Activated CD4-positive, alpha-beta memory T cell treated with anti-CD3 and anti-CD28 coated beads for 36 hours (primary cell): Measurements from ENCODE around the gene DPH3. TPM values are rescaled to one million over a fixed set of nuclear protein-coding genes. Genes with fewer than 3 reads are reported as not detected.

ENCODE experiments used
- CTCF ChIA-PET: fragments of 350-600 bp; sonication (Branson Sonifier 250); formaldehyde crosslinking; loops from one replicate; lab custom pipeline; 2021; ENCODE audit warnings: antibody characterized with exemption, inconsistent platforms; lab: Charles Lee
- POLR2A ChIA-PET: fragments of 350-600 bp; sonication (Branson Sonifier 250); formaldehyde crosslinking; loops from one replicate; lab custom pipeline; 2021; ENCODE audit warnings: antibody characterized with exemption; lab: Charles Lee
- DNase-seq: peaks from one replicate; pipeline ENCODE4 v3.0.0-alpha.2; 2020
- H3K27ac Mint-ChIP-seq: one replicate; pipeline ENCODE4 v1.8.0; 2021; ENCODE audit warnings: mixed read lengths
- H3K27me3 Mint-ChIP-seq: one replicate; pipeline ENCODE4 v1.8.0; 2021; ENCODE audit warnings: mixed read lengths
- H3K36me3 Mint-ChIP-seq: one replicate; pipeline ENCODE4 v1.8.0; 2021; ENCODE audit warnings: mixed read lengths
- H3K4me1 Mint-ChIP-seq: one replicate; pipeline ENCODE4 v1.8.0; 2021; ENCODE audit warnings: low read depth, mixed read lengths
- H3K4me3 Mint-ChIP-seq: one replicate; pipeline ENCODE4 v1.8.0; 2021; ENCODE audit warnings: mild to moderate bottlenecking, mixed read lengths
- H3K9me3 Mint-ChIP-seq: one replicate; pipeline ENCODE4 v1.8.0; 2021; ENCODE audit warnings: mixed read lengths
- intact Hi-C: fragments of 100-400 bp; cut with micrococcal nuclease; formaldehyde crosslinking; loops from one replicate; pipeline ENCODE4 v1.15.1; 2023
- total RNA-seq, 2 experiments: library from RNA; stranded (reverse); gene quantifications; one replicate each; pipeline ENCODE4 v1.2.3, GENCODE V29; 2021

The DPH3 gene
- total RNA-seq, 2 experiments from 2014 or later, result 23.4 TPM

- peaks cover 2% of the 10 kb centered on the region for H3K27me3 Mint-ChIP-seq
- ChIA-PET POLR2A (no interaction called here), CTCF (interaction anchor here (0.5 to 1.5 kb wide), 4 partner anchors 15 to 980 kb away, joined by 3 read pairs; no protein-coding TSS in a partner anchor)
- no peak overlapping the region for H3K27ac Mint-ChIP-seq
- no peaks in the 10 kb centered on the region for H3K4me1 Mint-ChIP-seq
- no peaks in the 10 kb centered on the region for H3K9me3 Mint-ChIP-seq
- no peak for DNase-seq
- intact Hi-C loops, result no loop called here
- H3K4me3 Mint-ChIP-seq, result no peak overlapping the region
- H3K36me3 Mint-ChIP-seq, result no peaks in the 10 kb centered on the region
These were observed 30.9 kb downstream of the DPH3 start for GRCh38 chr3:16233806-16234205.

GRCh38 chr3:16231983-16232382, 32.8 kb downstream of the DPH3 start:
- no peak for DNase-seq
- intact Hi-C loops, result no loop called here
- Mint-ChIP-seq H3K9me3 (no peaks in the 10 kb centered on the region), H3K27me3 (peaks cover 2% of the 10 kb centered on the region), H3K27ac (no peak overlapping the region), H3K4me3 (no peak overlapping the region), H3K36me3 (no peaks in the 10 kb centered on the region), H3K4me1 (no peaks in the 10 kb centered on the region)
- POLR2A ChIA-PET, result no interaction called here
- CTCF ChIA-PET, result no interaction called here

- intact Hi-C loops, result no loop called here
- no peak overlapping the region for H3K4me3 Mint-ChIP-seq
- peaks cover 2% of the 10 kb centered on the region for H3K27me3 Mint-ChIP-seq
- ChIA-PET CTCF (no interaction called here), POLR2A (no interaction called here)
- no peaks in the 10 kb centered on the region for H3K36me3 Mint-ChIP-seq
- H3K4me1 Mint-ChIP-seq, result no peaks in the 10 kb centered on the region
- H3K27ac Mint-ChIP-seq, result no peak overlapping the region
- no peak for DNase-seq
- H3K9me3 Mint-ChIP-seq, result no peaks in the 10 kb centered on the region
These were observed 35.1 kb downstream of the DPH3 start for GRCh38 chr3:16229681-16230080.

- intact Hi-C loops, result no loop called here
- no peak overlapping the region for H3K27ac Mint-ChIP-seq
- POLR2A ChIA-PET, result no interaction called here
- H3K4me1 Mint-ChIP-seq, result no peaks in the 10 kb centered on the region
- no peak for DNase-seq
- no peaks in the 10 kb centered on the region for H3K36me3 Mint-ChIP-seq
- H3K4me3 Mint-ChIP-seq, result no peak overlapping the region
- peaks cover 3% of the 10 kb centered on the region for H3K27me3 Mint-ChIP-seq
- CTCF ChIA-PET, result no interaction called here
- H3K9me3 Mint-ChIP-seq, result no peaks in the 10 kb centered on the region
These were observed 37.2 kb downstream of the DPH3 start for GRCh38 chr3:16227566-16227965.

GRCh38 chr3:16224325-16224724, 40.4 kb downstream of the DPH3 start:
- ChIA-PET POLR2A (no interaction called here), CTCF (no interaction called here)
- peaks cover 7% of the 10 kb centered on the region for H3K9me3 Mint-ChIP-seq
- H3K4me1 Mint-ChIP-seq, result no peaks in the 10 kb centered on the region
- intact Hi-C loops, result no loop called here
- no peak overlapping the region for H3K4me3 Mint-ChIP-seq
- H3K36me3 Mint-ChIP-seq, result no peaks in the 10 kb centered on the region
- DNase-seq, result no peak
- no peak overlapping the region for H3K27ac Mint-ChIP-seq
- peaks cover 2% of the 10 kb centered on the region for H3K27me3 Mint-ChIP-seq

GRCh38 chr3:16222547-16222946, 42.2 kb downstream of the DPH3 start:
- no peak for DNase-seq
- no peak overlapping the region for H3K27ac Mint-ChIP-seq
- CTCF ChIA-PET, result no interaction called here
- no peak overlapping the region for H3K4me3 Mint-ChIP-seq
- H3K36me3 Mint-ChIP-seq, result no peaks in the 10 kb centered on the region
- peaks cover 7% of the 10 kb centered on the region for H3K9me3 Mint-ChIP-seq
- POLR2A ChIA-PET, result no interaction called here
- H3K4me1 Mint-ChIP-seq, result no peaks in the 10 kb centered on the region
- intact Hi-C loops, result no loop called here
- peaks cover 2% of the 10 kb centered on the region for H3K27me3 Mint-ChIP-seq

- H3K27ac Mint-ChIP-seq, result no peak overlapping the region
- peaks cover 7% of the 10 kb centered on the region for H3K9me3 Mint-ChIP-seq
- DNase-seq, result no peak
- H3K36me3 Mint-ChIP-seq, result no peaks in the 10 kb centered on the region
- H3K4me3 Mint-ChIP-seq, result no peak overlapping the region
- H3K4me1 Mint-ChIP-seq, result no peaks in the 10 kb centered on the region
- ChIA-PET POLR2A (no interaction called here), CTCF (no interaction called here)
- H3K27me3 Mint-ChIP-seq, result peaks cover 2% of the 10 kb centered on the region
- intact Hi-C loops, result no loop called here
These were observed 42.8 kb downstream of the DPH3 start for GRCh38 chr3:16221990-16222389.

GRCh38 chr3:16219777-16220176, 45.0 kb downstream of the DPH3 start:
- Mint-ChIP-seq H3K36me3 (no peaks in the 10 kb centered on the region), H3K27me3 (peaks cover 2% of the 10 kb centered on the region), H3K9me3 (peaks cover 7% of the 10 kb centered on the region), H3K4me3 (no peak overlapping the region), H3K4me1 (no peaks in the 10 kb centered on the region), H3K27ac (no peak overlapping the region)
- POLR2A ChIA-PET, result no interaction called here
- no peak for DNase-seq
- CTCF ChIA-PET, result no interaction called here
- intact Hi-C loops, result no loop called here

GRCh38 chr3:16216373-16216935, 48.3 kb downstream of the DPH3 start:
- H3K9me3 Mint-ChIP-seq, result no peaks in the 10 kb centered on the region
- no peak overlapping the region for H3K4me3 Mint-ChIP-seq
- no peaks in the 10 kb centered on the region for H3K27me3 Mint-ChIP-seq
- H3K36me3 Mint-ChIP-seq, result no peaks in the 10 kb centered on the region
- H3K27ac Mint-ChIP-seq, result no peak overlapping the region
- ChIA-PET CTCF (interaction anchor here (0.7 to 0.9 kb wide), 2 partner anchors 40 to 43 kb away, joined by 3 read pairs; no protein-coding TSS in a partner anchor), POLR2A (no interaction called here)
- intact Hi-C loops, result no loop called here
- no peak for DNase-seq
- H3K4me1 Mint-ChIP-seq, result peaks cover 3% of the 10 kb centered on the region

GRCh38 chr3:16214366-16214765, 50.4 kb downstream of the DPH3 start:
- Mint-ChIP-seq H3K27me3 (no peaks in the 10 kb centered on the region), H3K4me3 (no peak overlapping the region), H3K36me3 (no peaks in the 10 kb centered on the region), H3K9me3 (no peaks in the 10 kb centered on the region), H3K27ac (no peak overlapping the region), H3K4me1 (peaks cover 3% of the 10 kb centered on the region)
- no peak for DNase-seq
- intact Hi-C loops, result loop anchor here (5.0 kb wide), 1 partner anchor 33 kb away; no protein-coding TSS in a partner anchor
- ChIA-PET POLR2A (no interaction called here), CTCF (no interaction called here)

- no peaks in the 10 kb centered on the region for H3K36me3 Mint-ChIP-seq
- ChIA-PET CTCF (no interaction called here), POLR2A (no interaction called here)
- DNase-seq, result no peak
- intact Hi-C loops, result loop anchor here (5.0 kb wide), 1 partner anchor 36 kb away; no protein-coding TSS in a partner anchor
- H3K4me1 Mint-ChIP-seq, result peaks cover 3% of the 10 kb centered on the region
- H3K27me3 Mint-ChIP-seq, result no peaks in the 10 kb centered on the region
- H3K4me3 Mint-ChIP-seq, result no peak overlapping the region
- no peaks in the 10 kb centered on the region for H3K9me3 Mint-ChIP-seq
- H3K27ac Mint-ChIP-seq, result no peak overlapping the region
These were observed 53.4 kb downstream of the DPH3 start for GRCh38 chr3:16211176-16211904.
